ENCODE measurements around the gene PGGHG.
A peak's percentile ranks its signal among the peaks of the same experiment; 100 is the strongest.
"Not testable (repeated sequence)": the region's sequence is repeated elsewhere in the genome, so short reads cannot be mapped to it uniquely, and the experiment has no call there.

Gene PGGHG

GRCh38 chr11:315051-315481 is 26.1 kb downstream of the PGGHG start:
- FAIRE-seq (no peak), DNase-seq (ENCODE audit: insufficient read length) (no peak)
- no peak for TF ChIP-seq POLR2A (IDR thresholded peaks at IDR 0.05; ENCODE audit: low read depth, low read length)
- no peak for TF ChIP-seq TAF1 (IDR thresholded peaks at IDR 0.05; ENCODE audit: borderline replicate concordance, low read depth, low read length)
- TF ChIP-seq POLR2AphosphoS5 (IDR thresholded peaks at IDR 0.05; ENCODE audit: low read depth, low read length): no peak

DNA sequence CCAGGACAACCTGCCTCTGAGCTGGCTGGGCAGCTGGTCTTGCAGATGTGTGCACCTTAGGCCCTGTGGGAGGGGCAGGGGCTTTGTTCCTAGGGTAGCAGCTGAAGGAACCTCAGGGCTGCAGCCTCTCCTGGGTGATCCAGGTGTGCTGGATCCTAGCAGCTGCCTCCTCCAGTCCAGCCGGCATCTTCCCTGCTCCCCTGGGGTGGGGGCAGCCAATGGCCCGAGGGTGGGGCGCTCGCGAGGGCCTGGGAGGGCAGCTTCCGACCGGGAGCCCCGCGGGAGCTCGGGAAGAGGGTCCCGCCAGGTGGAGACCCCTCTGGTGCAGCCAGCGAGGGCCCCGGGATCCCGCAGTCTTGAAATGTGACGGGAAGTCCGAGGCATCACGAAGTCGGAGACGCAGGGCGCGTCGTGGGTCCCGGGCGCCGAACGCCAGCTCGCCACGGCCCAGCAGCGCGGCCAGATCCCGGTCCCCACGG is 26.6 kb downstream of the PGGHG start:
- no peak for FAIRE-seq
- TF ChIP-seq POLR2AphosphoS5 (IDR thresholded peaks at IDR 0.05; ENCODE audit: low read depth, low read length): no peak
- TF ChIP-seq POLR2A (IDR thresholded peaks at IDR 0.05; ENCODE audit: low read depth, low read length): no peak; the same call in 1 of the 2 replicates
- no peak for TF ChIP-seq TAF1 (IDR thresholded peaks at IDR 0.05; ENCODE audit: borderline replicate concordance, low read depth, low read length)
- no peak for DNase-seq (ENCODE audit: insufficient read length)

DNA sequence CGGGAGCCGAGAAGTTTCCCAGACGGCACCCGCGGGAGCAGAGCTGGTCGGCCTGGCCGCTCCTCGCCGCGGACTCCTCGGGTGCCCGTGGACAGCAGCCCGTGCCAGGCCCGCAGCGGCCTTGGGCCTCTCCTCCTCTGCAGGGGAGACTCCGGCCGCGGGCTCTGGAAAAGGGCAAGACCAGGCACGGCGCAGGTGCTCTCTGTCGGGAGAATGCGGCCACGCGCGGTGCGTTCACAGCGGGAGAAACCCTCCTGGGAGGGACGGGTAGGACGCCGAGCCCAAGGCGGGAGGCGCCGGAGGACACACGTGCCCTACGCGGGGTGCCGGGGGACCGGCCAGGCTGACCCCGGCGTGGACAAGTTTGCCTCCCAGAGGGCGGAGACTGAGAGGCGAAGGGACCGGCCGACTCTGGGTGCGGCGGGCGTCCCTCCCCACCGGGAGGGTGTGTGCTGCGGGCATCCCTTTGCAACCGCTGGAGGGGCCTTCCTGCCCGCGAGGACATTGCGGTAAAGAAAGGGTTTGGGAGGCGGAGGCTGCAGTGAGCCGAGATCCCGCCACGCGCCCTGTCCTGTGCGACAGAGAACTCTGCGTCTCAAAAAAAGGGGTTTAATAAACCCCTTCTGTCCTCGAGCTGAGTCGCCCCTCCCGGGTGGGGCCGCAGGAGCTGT is 27.2 kb downstream of the PGGHG start:
- TF ChIP-seq POLR2A (IDR thresholded peaks at IDR 0.05; ENCODE audit: low read depth, low read length) (peak; percentile 39; the same call in 1 of the 2 replicates), TAF1 (IDR thresholded peaks at IDR 0.05; ENCODE audit: borderline replicate concordance, low read depth, low read length) (no peak)
- DNase-seq (ENCODE audit: insufficient read length) (no peak), FAIRE-seq (no peak)

GRCh38 chr11:316891-317301 is 28.0 kb downstream of the PGGHG start:
- FAIRE-seq (no peak), DNase-seq (ENCODE audit: insufficient read length) (no peak)
- no peak for TF ChIP-seq POLR2A (IDR thresholded peaks at IDR 0.05; ENCODE audit: low read depth, low read length)
- TF ChIP-seq TAF1 (IDR thresholded peaks at IDR 0.05; ENCODE audit: borderline replicate concordance, low read depth, low read length): no peak
- no peak for TF ChIP-seq POLR2AphosphoS5 (IDR thresholded peaks at IDR 0.05; ENCODE audit: low read depth, low read length)

DNA sequence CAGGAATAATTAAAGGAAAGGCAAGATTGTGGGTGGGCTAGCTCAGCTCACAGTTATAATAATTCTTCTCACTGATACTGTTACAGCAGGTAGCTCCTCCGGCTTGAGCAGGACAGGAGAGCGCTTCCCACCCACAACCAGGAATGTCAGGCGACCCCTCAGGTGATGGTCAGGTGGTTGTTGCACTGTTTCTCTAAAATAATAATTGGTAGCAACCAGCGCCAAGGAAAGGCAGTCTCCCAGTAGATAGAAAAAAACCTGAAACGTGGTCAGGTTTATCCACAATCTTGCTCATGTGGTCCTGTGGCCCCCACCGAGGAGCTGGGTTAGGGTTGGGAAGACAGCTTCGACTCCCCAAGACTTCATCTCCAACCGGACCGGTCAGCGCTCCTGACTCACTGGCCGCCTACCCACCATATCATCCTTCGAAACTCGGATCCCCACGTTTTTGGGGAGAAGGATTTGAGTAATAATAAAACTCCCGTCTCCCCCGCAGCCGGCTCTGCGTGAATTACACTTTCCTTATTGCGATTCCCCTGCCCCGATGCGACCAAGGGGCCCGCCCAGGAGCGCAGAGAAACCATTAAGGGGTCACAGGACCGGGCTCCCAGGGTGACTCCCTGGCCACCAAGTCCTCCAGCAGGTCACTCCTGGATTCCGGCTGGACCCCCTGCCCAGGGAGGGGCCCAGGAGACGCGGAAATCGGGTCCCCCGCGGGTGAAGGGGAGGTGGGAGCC is 28.9 kb downstream of the PGGHG start:
- not testable (repeated sequence) for DNase-seq (ENCODE audit: insufficient read length); FAIRE-seq

GRCh38 chr11:318405-319120 is 29.6 kb downstream of the PGGHG start:
- FAIRE-seq: peak; percentile 97

GRCh38 chr11:319121-319887 is 30.4 kb downstream of the PGGHG start:
- FAIRE-seq; DNase-seq (ENCODE audit: insufficient read length): not testable (repeated sequence)

More at GRCh38 chr11:318405-319120, 29.6 kb downstream of the PGGHG start:
- not testable (repeated sequence) for DNase-seq (ENCODE audit: insufficient read length)

DNA sequence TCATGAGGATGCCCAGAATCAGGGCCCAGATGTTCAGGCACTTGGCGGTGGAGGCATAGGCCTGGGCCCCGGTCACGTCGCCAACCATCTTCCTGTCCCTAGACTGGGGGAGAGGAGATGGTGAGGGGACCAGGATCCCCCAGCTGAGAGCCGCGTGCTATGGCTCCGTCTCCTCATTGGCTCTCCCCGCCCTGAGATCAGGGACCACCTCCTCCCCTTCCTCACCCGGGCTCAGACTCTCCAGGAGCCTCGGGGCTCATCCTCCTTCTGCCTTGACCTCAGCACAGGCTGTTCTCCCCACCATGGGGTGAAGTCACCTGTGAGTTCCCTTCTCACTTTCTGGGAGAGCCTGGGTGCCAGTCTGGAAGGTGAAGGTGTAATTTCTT is 31.0 kb downstream of the PGGHG start:
- DNase-seq (ENCODE audit: insufficient read length); FAIRE-seq: not testable (repeated sequence)

DNA sequence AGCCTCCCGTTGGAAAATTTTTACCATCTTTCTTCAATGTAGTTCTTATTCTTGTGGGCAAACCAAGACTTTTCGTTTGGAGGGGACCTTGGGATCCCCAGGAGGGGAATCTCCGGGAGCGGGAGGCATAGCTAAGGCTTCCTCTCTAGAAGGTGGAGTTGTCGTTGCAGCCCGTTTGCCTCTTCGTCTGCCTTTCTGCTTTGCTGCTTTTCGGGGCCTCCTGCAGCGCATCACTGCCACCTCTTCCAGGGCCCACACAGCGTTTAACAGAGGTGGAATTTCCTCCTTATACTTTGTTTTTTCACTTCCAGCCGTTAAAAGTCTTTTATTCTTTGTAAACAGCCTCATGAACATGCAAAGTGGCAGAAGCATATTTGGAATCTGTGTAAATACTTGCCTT is 35.2 kb downstream of the PGGHG start:
- no peak for DNase-seq (ENCODE audit: insufficient read length)
- FAIRE-seq: no peak

GRCh38 chr11:324593-325517 is 35.9 kb downstream of the PGGHG start:
- FAIRE-seq; DNase-seq (ENCODE audit: insufficient read length): not testable (repeated sequence)

More for the DNA sequence above, 35.2 kb downstream of the PGGHG start:
- TF ChIP-seq POLR2A (IDR thresholded peaks at IDR 0.05; ENCODE audit: low read depth, low read length) (no peak), TAF1 (IDR thresholded peaks at IDR 0.05; ENCODE audit: borderline replicate concordance, low read depth, low read length) (no peak), POLR2AphosphoS5 (IDR thresholded peaks at IDR 0.05; ENCODE audit: low read depth, low read length) (no peak)
